DMS53 treated with DMSO at 0.1 percent for 48 hours (cell line): ENCODE measurements around the gene HNRNPH3.

Source experiments
- DNase-seq: peaks from one replicate; lab custom pipeline; 2025; ENCODE audit not compliant: unreplicated experiment; lab: John Stamatoyannopoulos, UW

The HNRNPH3 gene

DNA sequence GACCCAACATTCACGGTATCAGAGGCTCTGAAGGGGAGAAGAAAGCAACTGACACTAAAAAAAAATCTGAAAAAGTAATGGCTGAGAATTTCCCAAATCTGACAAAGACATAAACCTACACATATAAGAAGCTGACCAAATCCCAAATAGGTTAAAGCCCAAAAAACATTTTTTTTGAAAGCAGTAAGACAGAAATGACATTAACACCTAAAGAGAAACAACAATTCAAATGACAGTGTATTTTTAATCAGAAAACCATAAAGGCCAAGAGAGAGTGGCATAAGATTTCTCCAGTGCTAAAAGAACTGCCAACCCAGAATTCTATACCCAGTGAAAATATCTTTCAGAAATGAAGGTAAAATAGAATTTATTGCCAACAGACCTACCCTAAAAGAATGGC is 39.7 kb downstream of the HNRNPH3 start:
- no peak for DNase-seq

DNA sequence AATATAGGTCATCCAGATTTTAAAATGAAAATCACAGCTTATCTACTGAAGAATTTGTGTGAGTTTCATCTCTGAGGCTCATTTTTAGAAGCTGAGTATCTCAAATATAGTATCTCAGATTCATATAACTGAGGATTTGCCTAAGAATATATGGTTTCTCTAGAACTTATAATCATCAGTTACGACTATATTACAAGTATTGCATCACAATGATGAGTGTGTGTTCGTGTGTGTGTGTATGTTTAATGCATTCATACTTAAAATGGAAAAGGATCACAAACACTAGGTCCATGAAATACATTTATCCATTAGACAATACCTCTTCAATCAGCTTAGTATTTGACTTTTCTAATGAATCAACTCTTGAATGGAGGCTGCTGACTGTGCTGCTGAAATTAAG is 53.9 kb downstream of the HNRNPH3 start:
- no peak for DNase-seq
